Sigmoid colon (tissue), 7 donors: ENCODE results near the gene IFI27. TPM values are rescaled to one million over a fixed set of nuclear protein-coding genes. Genes with fewer than 3 reads are reported as not detected.
A peak's percentile ranks its signal among the peaks of the same experiment; 100 is the strongest.
"Not testable (repeated sequence)": the region's sequence is repeated elsewhere in the genome, so short reads cannot be mapped to it uniquely, and the experiment has no call there.

Experiments used
- DNase-seq: peaks from one replicate; pipeline ENCODE4 v3.0.0-alpha.2; 2019
- H3K27ac ChIP-seq, 4 donors: fragments of 200-600 bp; sonication (generic); one replicate each; pipeline ENCODE4 v1.5.1; 2016 to 2019; ENCODE audit warnings: mild to moderate bottlenecking in 1 of 4
- H3K27me3 ChIP-seq, 3 donors: fragments of 200-600 bp; sonication (generic); one replicate each; pipeline ENCODE4 v1.5.1; 2019; ENCODE audit warnings: mild to moderate bottlenecking in 1 of 3
- H3K36me3 ChIP-seq, 4 donors: fragments of 200-600 bp; sonication (generic); one replicate each; pipeline ENCODE4 v1.5.1; 2016 to 2019
- H3K4me1 ChIP-seq, 4 donors: fragments of 200-600 bp; sonication (generic); one replicate each; pipeline ENCODE4 v1.5.1; 2017 to 2019
- H3K4me3 ChIP-seq, 4 donors: fragments of 200-600 bp; sonication (generic); one replicate each; pipeline ENCODE4 v1.5.1; 2017 to 2019; ENCODE audit warnings: mild to moderate bottlenecking in 2 of 4, moderate library complexity in 1 of 4
- H3K9me3 ChIP-seq, 4 donors: fragments of 200-600 bp in 3 of 4; sonication (generic) in 3 of 4; one replicate each; pipeline versions ENCODE4 v1.5.1 to v1.6.1; 2013 to 2019
- EP300 ChIP-seq, 4 donors: sonication (generic); formaldehyde crosslinking; IDR thresholded peaks; one replicate each; pipeline ENCODE4 v1.6.1; 2017; ENCODE audit warnings: antibody characterized with exemption in 4 of 4
- POLR2A ChIP-seq, 2 donors: fragments of 450-650 bp; IDR thresholded peaks; one replicate each; pipeline ENCODE4 v1.6.1; 2016; ENCODE audit warnings: antibody characterized with exemption in 2 of 2, mild to moderate bottlenecking in 2 of 2, moderate library complexity in 2 of 2
- POLR2AphosphoS5 ChIP-seq, 4 donors: sonication (generic); formaldehyde crosslinking; IDR thresholded peaks; one replicate each; pipeline ENCODE4 v1.6.1; 2017; ENCODE audit warnings: antibody characterized with exemption in 4 of 4
- WGBS, 2 donors: extraction: QIAGEN DNeasy Blood & Tissue Kit; methylation state at CpG; one replicate each; pipeline ENCODE4 v1.1.7; 2013; 5-methylcytosine and 5-hydroxymethylcytosine counted together
- intact Hi-C: fragments of 100-400 bp; cut with DNase I; formaldehyde crosslinking; loops from one replicate; pipeline ENCODE4 v1.15.1; 2023
- polyA plus RNA-seq, 3 donors: library from polyadenylated mRNA; stranded (reverse); fragments of 200-250 nt; gene quantifications; one replicate each; pipeline ENCODE4 v1.2.3, GENCODE V29; 2013
- total RNA-seq, 4 donors: library from RNA; depleted of rRNA; stranded (reverse); fragments of >200 nt; gene quantifications; one replicate each; pipeline ENCODE4 v1.1.0, GENCODE V29; 2016
- TF ChIP-seq, protein P1 (sequence below), 4 experiments: fragments of 450-650 bp in 3 of 4; fragments of 200-600 bp in 1 of 4; IDR thresholded peaks; one replicate each; pipeline ENCODE4 v1.5.1; 2016 to 2019; ENCODE audit warnings: antibody characterized with exemption in 4 of 4, mild to moderate bottlenecking in 3 of 4, moderate library complexity in 2 of 4
- donor health status: healthy with polysubstance abuse.
- donor health status: Bipolar disorder and iron deficiency.
- donor health status: healthy.

Gene IFI27
- 100 to 1,000 TPM in 2 of 4 donors, 10 to 100 TPM in 2; 25.2 to 183 (median 98.3) TPM for total RNA-seq
- polyA plus RNA-seq: 1,000 to 10,000 TPM; 1,595 to 3,562 (median 2,792) TPM

DNA sequence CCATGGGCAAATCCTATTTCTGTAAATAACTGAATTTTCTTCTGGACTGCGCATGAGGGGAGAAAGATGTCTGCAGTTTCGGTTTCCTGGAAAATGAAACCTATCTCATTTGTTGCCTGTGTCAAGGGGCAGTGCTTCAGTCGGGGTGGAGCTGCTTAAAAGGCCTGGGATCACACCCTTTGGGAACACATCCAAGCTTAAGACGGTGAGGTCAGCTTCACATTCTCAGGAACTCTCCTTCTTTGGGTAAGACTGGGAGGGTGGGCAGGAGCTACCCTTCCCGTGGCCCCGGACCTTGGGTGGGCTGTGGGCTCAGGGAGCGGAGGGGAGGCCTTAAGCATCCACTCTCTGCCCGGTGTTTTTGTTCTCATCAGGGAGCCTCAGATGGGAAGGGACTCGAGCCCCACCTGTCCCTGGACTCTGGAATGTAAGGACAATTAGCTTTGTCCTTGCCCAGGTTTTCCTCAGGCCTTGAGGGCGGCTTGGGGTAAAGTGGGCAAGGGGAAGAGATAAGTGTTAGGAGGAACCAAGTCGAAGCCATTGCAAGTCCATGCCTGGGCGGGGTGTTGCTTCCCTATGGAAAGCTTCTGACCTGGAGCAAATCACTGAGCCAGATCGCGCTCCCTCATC lies at the start of gene IFI27:
IFI27 (plus strand) TSS at position 185 of the 630 bp plus-strand sequence.
- TF ChIP-seq POLR2A (IDR thresholded peaks at IDR 0.05): peak in 1 of 2 donors; percentile 46
- TF ChIP-seq, protein P1, sequence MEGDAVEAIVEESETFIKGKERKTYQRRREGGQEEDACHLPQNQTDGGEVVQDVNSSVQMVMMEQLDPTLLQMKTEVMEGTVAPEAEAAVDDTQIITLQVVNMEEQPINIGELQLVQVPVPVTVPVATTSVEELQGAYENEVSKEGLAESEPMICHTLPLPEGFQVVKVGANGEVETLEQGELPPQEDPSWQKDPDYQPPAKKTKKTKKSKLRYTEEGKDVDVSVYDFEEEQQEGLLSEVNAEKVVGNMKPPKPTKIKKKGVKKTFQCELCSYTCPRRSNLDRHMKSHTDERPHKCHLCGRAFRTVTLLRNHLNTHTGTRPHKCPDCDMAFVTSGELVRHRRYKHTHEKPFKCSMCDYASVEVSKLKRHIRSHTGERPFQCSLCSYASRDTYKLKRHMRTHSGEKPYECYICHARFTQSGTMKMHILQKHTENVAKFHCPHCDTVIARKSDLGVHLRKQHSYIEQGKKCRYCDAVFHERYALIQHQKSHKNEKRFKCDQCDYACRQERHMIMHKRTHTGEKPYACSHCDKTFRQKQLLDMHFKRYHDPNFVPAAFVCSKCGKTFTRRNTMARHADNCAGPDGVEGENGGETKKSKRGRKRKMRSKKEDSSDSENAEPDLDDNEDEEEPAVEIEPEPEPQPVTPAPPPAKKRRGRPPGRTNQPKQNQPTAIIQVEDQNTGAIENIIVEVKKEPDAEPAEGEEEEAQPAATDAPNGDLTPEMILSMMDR (IDR thresholded peaks at IDR 0.05): no peak
- no peak for TF ChIP-seq EP300 (IDR thresholded peaks at IDR 0.05)
- TF ChIP-seq POLR2AphosphoS5 (IDR thresholded peaks at IDR 0.05): peak; percentile 59 to 89 (median 86)
- Histone ChIP-seq H3K27me3 (no peaks in the 10 kb centered on the region), H3K9me3 (no peaks in the 10 kb centered on the region), H3K4me1 (peaks cover 0 to 11% (median 0%) of the 10 kb centered on the region in 4 donors), H3K36me3 (no peaks in the 10 kb centered on the region), H3K27ac (peak within 1 kb of the TSS; percentile 61 to 77 (median 64)), H3K4me3 (peak within 1 kb of the TSS in 3 of 4 donors; percentile 30 to 33 (median 33))
- peak; percentile 76 for DNase-seq
- intact Hi-C loops: no loop called here
- WGBS, 2 donors: 17 to 62% methylated on average over 14 of the region's 14 CpGs

DNA sequence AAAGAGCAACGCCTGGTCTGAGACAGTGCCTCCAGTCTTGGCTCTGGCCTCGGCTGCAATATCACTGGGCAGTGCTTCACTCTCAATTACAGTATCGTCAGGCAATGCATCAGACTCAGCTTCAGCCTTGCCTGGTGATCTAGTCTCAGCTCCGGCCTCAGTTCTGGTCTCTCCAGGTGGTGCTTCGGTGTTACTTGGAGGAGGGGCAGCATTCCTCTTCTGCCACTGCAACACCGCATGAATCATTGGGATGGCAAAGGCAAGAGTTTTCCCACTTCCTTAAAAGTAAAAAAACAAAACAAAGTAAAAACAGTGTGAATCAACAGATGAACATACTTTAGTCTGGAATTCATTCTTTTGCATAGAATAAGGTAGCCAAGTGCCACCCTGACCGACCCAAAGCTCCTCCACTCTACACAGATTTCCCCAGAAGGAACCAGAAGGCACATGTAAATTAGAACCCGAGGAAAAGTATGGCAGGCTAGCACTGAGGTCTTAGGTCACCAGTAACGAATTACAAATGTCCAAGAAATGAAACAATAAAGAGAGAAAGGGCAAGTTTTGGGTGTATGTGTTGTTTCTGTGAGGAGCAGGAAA lies 48.1 kb upstream of the IFI27 start:
- DNase-seq: no peak
- no peak overlapping the region for H3K4me3 ChIP-seq

GRCh38 chr14:94066089-94066676 lies 44.4 kb upstream of the IFI27 start:
- Histone ChIP-seq H3K36me3 (peaks cover 11 to 16% (median 13%) of the 10 kb centered on the region in 4 donors), H3K27ac (no peak overlapping the region), H3K4me3 (no peak overlapping the region), H3K27me3 (no peaks in the 10 kb centered on the region), H3K9me3 (no peaks in the 10 kb centered on the region), H3K4me1 (peaks cover 0 to 43% (median 31%) of the 10 kb centered on the region in 4 donors)
- intact Hi-C loops: no loop called here
- DNase-seq: no peak
- WGBS, 2 donors: 20 to 62% methylated on average over 8 of the region's 8 CpGs
- no peak for TF ChIP-seq EP300 (IDR thresholded peaks at IDR 0.05)
- TF ChIP-seq, protein P1 (IDR thresholded peaks at IDR 0.05): no peak
- TF ChIP-seq POLR2AphosphoS5 (IDR thresholded peaks at IDR 0.05): no peak
- TF ChIP-seq POLR2A (IDR thresholded peaks at IDR 0.05): no peak

More for the DNA sequence above, 48.1 kb upstream of the IFI27 start:
- peaks cover 30 to 54% (median 38%) of the 10 kb centered on the region in 4 donors for H3K36me3 ChIP-seq
- intact Hi-C loops: no loop called here
- no peaks in the 10 kb centered on the region for H3K27me3 ChIP-seq
- no peaks in the 10 kb centered on the region for H3K9me3 ChIP-seq
- H3K4me1 ChIP-seq: peaks cover 0 to 39% (median 32%) of the 10 kb centered on the region in 4 donors
- TF ChIP-seq POLR2A (IDR thresholded peaks at IDR 0.05): no peak
- TF ChIP-seq POLR2AphosphoS5 (IDR thresholded peaks at IDR 0.05): no peak
- no peak for TF ChIP-seq EP300 (IDR thresholded peaks at IDR 0.05)
- TF ChIP-seq, protein P1 (IDR thresholded peaks at IDR 0.05): no peak
- 85 to 88% methylated on average over 9 of the region's 9 CpGs for WGBS, 2 donors
- H3K27ac ChIP-seq: no peak overlapping the region

DNA sequence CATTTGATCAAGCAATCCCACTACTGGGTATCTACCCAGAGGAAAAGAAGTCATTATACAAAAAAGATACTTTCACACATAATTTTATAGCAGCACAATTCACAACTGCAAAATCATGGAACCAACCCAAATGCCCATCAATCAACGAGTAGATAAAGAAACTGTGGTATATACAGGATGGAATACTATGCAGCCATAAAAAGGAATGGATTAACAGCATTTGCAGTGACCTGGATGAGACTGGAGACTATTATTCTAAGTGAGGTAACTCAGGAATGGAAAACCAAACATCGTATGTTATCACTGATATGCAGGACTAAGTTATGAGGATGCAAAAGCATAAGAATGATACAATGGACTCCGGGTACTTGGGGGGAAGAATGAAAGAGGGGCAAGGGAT lies 38.5 kb upstream of the IFI27 start:
- H3K27me3 ChIP-seq, DNase-seq, intact Hi-C loops, H3K27ac ChIP-seq, H3K4me3 ChIP-seq, H3K9me3 ChIP-seq: not testable (repeated sequence)
- Histone ChIP-seq H3K36me3 (peaks cover 0 to 10% (median 1%) of the 10 kb centered on the region in 4 donors), H3K4me1 (peaks cover 0 to 26% (median 15%) of the 10 kb centered on the region in 4 donors)
- WGBS, 2 donors: 94 to 97% methylated on average over 3 of the region's 3 CpGs

- Histone ChIP-seq H3K27ac (no peak overlapping the region), H3K27me3 (no peaks in the 10 kb centered on the region), H3K36me3 (peaks cover 2 to 26% (median 7%) of the 10 kb centered on the region in 4 donors), H3K9me3 (peaks cover 0 to 7% (median 0%) of the 10 kb centered on the region in 4 donors), H3K4me1 (peaks cover 0 to 42% (median 38%) of the 10 kb centered on the region in 4 donors), H3K4me3 (no peak overlapping the region)
- TF ChIP-seq EP300 (IDR thresholded peaks at IDR 0.05) (no peak), POLR2A (IDR thresholded peaks at IDR 0.05) (no peak), POLR2AphosphoS5 (IDR thresholded peaks at IDR 0.05) (no peak)
- TF ChIP-seq, protein P1 (IDR thresholded peaks at IDR 0.05): no peak
- WGBS, 2 donors: 95 to 98% methylated on average over 3 of the region's 3 CpGs
- DNase-seq: no peak
- intact Hi-C loops: no loop called here
Measured at GRCh38 chr14:94074534-94074933, 36.0 kb upstream of the IFI27 start.
